DND-41 (cell line): ENCODE data around the gene DPY19L1.

Experiments
- EZH2 ChIP-seq: IDR thresholded peaks from 3 replicates; pipeline ENCODE4 v1.6.1; 2012; ENCODE audit warnings: borderline replicate concordance, low read depth, mild to moderate bottlenecking, moderate library complexity, low read length, inconsistent platforms; ENCODE audit not compliant: severe bottlenecking
- TF ChIP-seq, protein P1 (sequence below): IDR thresholded peaks from 2 replicates; pipeline ENCODE4 v1.5.1; 2012; ENCODE audit warnings: borderline replicate concordance, low read length, moderate library complexity, mild to moderate bottlenecking; ENCODE audit not compliant: poor library complexity, severe bottlenecking; ENCODE audit errors: extremely low read depth

- TF ChIP-seq, protein P1, sequence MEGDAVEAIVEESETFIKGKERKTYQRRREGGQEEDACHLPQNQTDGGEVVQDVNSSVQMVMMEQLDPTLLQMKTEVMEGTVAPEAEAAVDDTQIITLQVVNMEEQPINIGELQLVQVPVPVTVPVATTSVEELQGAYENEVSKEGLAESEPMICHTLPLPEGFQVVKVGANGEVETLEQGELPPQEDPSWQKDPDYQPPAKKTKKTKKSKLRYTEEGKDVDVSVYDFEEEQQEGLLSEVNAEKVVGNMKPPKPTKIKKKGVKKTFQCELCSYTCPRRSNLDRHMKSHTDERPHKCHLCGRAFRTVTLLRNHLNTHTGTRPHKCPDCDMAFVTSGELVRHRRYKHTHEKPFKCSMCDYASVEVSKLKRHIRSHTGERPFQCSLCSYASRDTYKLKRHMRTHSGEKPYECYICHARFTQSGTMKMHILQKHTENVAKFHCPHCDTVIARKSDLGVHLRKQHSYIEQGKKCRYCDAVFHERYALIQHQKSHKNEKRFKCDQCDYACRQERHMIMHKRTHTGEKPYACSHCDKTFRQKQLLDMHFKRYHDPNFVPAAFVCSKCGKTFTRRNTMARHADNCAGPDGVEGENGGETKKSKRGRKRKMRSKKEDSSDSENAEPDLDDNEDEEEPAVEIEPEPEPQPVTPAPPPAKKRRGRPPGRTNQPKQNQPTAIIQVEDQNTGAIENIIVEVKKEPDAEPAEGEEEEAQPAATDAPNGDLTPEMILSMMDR = no peak
- no peak for TF ChIP-seq EZH2
Observed at GRCh38 chr7:34973400-34973760, 63.9 kb downstream of the DPY19L1 start.
